ENCODE data around the gene CFAP100. TPM values are rescaled to one million over a fixed set of nuclear protein-coding genes. Genes with fewer than 3 reads are reported as not detected.

The CFAP100 gene
- total RNA-seq, 2 experiments from 2014 or later = not detected

GRCh38 chr3:126375835-126376331 is 18.8 kb upstream of the CFAP100 start:
- no peak overlapping the region for H3K27ac Mint-ChIP-seq
- no peaks in the 10 kb centered on the region for H3K36me3 Mint-ChIP-seq (ENCODE audit: low read depth)
- no peak overlapping the region for H3K4me3 Mint-ChIP-seq
- ChIA-PET CTCF (no interaction called here), POLR2A (no interaction called here)
- no peaks in the 10 kb centered on the region for H3K4me1 Mint-ChIP-seq
- no peaks in the 10 kb centered on the region for H3K9me3 Mint-ChIP-seq
- DNase-seq = no peak
- peaks cover 2% of the 10 kb centered on the region for H3K27me3 Mint-ChIP-seq

DNA sequence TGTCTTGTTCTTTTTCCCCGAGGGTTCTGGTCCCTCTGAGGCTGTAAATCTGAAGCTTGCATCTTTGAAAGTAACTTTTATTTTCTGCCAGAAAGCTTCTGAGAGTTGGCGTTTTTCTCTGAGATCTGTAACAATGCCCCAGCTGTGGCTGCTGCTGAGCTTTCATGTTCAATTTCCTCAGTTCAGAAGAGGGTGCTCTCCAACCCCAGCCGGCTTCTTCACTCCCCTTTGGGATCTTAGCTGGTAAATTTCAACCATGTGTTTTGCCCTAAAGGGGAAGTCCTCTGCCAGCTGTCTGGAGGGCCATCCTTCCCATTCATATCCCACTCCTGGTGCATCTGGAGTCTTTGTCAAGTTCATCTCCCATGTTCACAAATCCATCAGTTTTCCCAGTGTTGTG is 18.3 kb upstream of the CFAP100 start:
- POLR2A ChIA-PET = no interaction called here

DNA sequence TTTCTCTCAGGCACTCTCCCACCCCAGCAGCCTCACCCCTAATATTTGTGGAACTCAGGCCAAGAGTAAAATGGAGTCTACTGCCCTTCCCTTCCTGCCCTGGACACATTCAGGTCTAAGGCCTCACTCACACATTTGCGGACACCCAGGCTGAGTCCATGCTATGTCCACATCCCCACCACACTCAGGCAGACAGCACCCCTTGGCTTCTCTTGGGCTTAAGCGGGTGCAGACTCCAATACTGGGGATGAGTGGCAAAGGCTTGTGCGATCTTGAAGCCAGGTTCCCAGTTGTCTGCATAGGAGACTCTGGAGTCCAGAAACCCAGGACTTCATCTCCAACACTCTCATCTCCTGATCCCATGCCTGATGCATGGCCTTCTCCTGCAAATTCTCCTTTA is 17.5 kb upstream of the CFAP100 start:
- no peak for DNase-seq
- no peak overlapping the region for H3K4me3 Mint-ChIP-seq
- POLR2A ChIA-PET = no interaction called here
- H3K27ac Mint-ChIP-seq = no peak overlapping the region
- H3K9me3 Mint-ChIP-seq = no peaks in the 10 kb centered on the region
- H3K27me3 Mint-ChIP-seq = peaks cover 2% of the 10 kb centered on the region
- CTCF ChIA-PET = interaction anchor here (0.7 kb wide), 1 partner anchor 277 kb away, joined by 3 read pairs; no protein-coding TSS in a partner anchor
- no peaks in the 10 kb centered on the region for H3K4me1 Mint-ChIP-seq
- H3K36me3 Mint-ChIP-seq (ENCODE audit: low read depth) = no peaks in the 10 kb centered on the region

More for the DNA sequence above, 18.3 kb upstream of the CFAP100 start:
- H3K27me3 Mint-ChIP-seq = peaks cover 2% of the 10 kb centered on the region
- no peak overlapping the region for H3K4me3 Mint-ChIP-seq
- CTCF ChIA-PET = no interaction called here
- no peaks in the 10 kb centered on the region for H3K9me3 Mint-ChIP-seq
- no peaks in the 10 kb centered on the region for H3K4me1 Mint-ChIP-seq
- H3K36me3 Mint-ChIP-seq (ENCODE audit: low read depth) = no peaks in the 10 kb centered on the region
- H3K27ac Mint-ChIP-seq = no peak overlapping the region
- DNase-seq = no peak

DNA sequence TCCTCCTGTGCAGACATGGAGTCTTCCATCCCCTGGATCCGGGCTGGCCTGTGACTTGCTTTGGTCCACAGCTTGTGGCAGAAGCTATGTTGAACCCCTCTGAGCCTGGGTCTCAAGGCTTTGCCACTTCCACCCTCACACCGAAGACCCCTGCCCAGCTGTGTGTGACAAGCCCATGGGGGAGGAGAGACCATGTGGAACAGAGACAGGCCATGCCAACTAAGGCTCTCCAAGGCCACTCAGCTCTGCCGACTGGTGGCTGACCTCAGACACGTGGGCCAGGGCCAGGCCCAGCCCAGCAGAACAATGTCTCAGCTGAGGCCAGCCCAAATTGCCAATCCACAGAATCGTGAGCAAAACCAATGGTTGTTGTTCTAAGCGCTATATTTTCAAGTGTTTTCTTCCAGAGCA is 16.4 kb upstream of the CFAP100 start:
- Mint-ChIP-seq H3K4me1 (no peaks in the 10 kb centered on the region), H3K27ac (no peak overlapping the region), H3K27me3 (peaks cover 2% of the 10 kb centered on the region), H3K36me3 (ENCODE audit: low read depth) (no peaks in the 10 kb centered on the region), H3K4me3 (no peak overlapping the region), H3K9me3 (no peaks in the 10 kb centered on the region)
- no peak for DNase-seq
- POLR2A ChIA-PET = no interaction called here
- CTCF ChIA-PET = no interaction called here

DNA sequence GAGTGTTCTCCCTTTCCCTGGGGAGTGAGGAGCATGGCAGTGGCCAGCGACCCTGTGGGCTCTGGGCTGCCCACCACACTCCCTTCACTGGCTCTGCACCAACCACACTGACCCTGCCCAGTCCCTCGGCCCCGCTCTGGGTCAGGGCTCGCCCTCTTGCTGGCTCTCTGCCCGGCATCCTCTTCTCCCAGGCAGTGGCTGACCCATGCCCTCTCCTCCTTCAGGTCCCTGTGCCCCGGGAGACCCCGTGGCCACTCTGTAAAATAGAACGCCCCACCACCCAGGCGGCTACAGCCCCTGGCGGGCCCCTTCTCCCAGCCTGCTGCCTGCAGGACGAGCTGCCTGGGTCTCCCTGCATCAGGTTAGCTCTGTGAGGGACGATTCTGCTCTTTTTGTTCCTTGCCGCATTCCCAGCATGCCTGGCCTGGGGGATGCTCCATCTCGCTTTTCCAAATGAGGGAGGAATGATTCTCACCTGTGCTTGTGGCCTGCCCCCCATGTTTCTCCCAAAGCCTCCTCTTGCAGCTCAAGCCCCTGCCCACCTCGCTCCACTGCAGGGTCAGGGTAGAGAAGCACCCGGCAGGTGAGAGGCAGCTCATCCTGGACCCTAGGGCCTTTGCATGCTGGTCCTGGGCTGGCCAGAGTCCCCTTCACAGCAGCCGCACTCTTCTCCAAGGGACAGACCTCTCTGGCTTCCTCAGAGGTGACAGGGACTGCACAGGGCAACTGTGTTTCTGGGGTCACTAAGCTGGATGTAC is 14.5 kb upstream of the CFAP100 start:
- Mint-ChIP-seq H3K36me3 (ENCODE audit: low read depth) (no peaks in the 10 kb centered on the region), H3K4me1 (no peaks in the 10 kb centered on the region), H3K4me3 (no peak overlapping the region), H3K27me3 (peaks cover 7% of the 10 kb centered on the region), H3K27ac (no peak overlapping the region), H3K9me3 (no peaks in the 10 kb centered on the region)
- DNase-seq = no peak
- CTCF ChIA-PET = no interaction called here
- POLR2A ChIA-PET = no interaction called here

DNA sequence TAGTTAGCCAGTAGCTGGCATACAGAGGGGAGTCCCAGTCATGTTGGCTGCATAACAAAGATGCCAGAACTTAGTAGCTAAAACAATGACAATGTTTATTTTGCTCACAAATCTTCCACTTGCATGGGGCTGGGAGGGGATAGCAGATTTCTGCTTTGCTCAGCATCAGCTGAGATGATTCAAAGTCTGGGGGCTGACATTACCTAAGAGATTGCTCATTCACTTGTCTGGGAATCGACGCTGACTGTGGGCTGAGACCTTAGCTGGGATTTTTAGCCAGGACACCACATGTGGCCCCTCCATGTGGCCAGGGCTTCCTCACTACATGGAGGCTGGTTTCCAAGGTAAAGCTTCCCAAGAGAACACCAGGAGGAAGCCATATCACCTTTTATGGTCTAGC is 12.7 kb upstream of the CFAP100 start:
- peaks cover 10% of the 10 kb centered on the region for H3K27me3 Mint-ChIP-seq
- ChIA-PET POLR2A (no interaction called here), CTCF (no interaction called here)
- no peaks in the 10 kb centered on the region for H3K36me3 Mint-ChIP-seq (ENCODE audit: low read depth)
- no peaks in the 10 kb centered on the region for H3K9me3 Mint-ChIP-seq
- H3K4me3 Mint-ChIP-seq = no peak overlapping the region
- DNase-seq = no peak
- H3K4me1 Mint-ChIP-seq = no peaks in the 10 kb centered on the region
- H3K27ac Mint-ChIP-seq = no peak overlapping the region

- no peak overlapping the region for H3K27ac Mint-ChIP-seq
- peaks cover 44% of the 10 kb centered on the region for H3K27me3 Mint-ChIP-seq
- DNase-seq = peak; percentile 35
- H3K9me3 Mint-ChIP-seq = no peaks in the 10 kb centered on the region
- no peak overlapping the region for H3K4me3 Mint-ChIP-seq
- peaks cover 5% of the 10 kb centered on the region for H3K4me1 Mint-ChIP-seq
- ChIA-PET CTCF (interaction anchor here (0.7 kb wide), 1 partner anchor 256 kb away, joined by 3 read pairs; no protein-coding TSS in a partner anchor), POLR2A (no interaction called here)
- H3K36me3 Mint-ChIP-seq (ENCODE audit: low read depth) = no peaks in the 10 kb centered on the region
These were observed 5.5 kb upstream of the CFAP100 start for GRCh38 chr3:126389112-126389793.

DNA sequence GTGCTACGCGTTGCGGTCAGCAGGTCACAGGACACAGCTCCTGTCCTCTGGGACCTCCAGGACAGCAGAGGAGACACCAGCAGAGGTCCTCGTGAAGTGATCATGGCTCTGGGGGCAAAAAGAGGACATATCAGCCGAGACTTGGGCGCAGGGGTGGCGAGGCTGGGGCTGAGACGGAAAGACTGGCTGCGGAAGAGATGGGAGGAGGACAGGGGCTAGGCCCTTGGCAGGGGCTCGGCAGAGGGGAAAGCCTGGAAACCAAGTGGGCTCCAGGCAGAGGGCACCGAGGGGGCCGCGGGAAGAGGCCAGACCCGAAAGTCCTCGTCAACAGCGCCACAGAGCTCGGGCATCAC is 4.9 kb upstream of the CFAP100 start:
- ChIA-PET CTCF (no interaction called here), POLR2A (no interaction called here)
- no peaks in the 10 kb centered on the region for H3K36me3 Mint-ChIP-seq (ENCODE audit: low read depth)
- H3K27ac Mint-ChIP-seq = no peak overlapping the region
- no peak overlapping the region for H3K4me3 Mint-ChIP-seq
- H3K9me3 Mint-ChIP-seq = no peaks in the 10 kb centered on the region
- H3K27me3 Mint-ChIP-seq = peaks cover 46% of the 10 kb centered on the region
- no peak for DNase-seq
- peaks cover 5% of the 10 kb centered on the region for H3K4me1 Mint-ChIP-seq

GRCh38 chr3:126390201-126390600 is 4.5 kb upstream of the CFAP100 start:
- no peak overlapping the region for H3K27ac Mint-ChIP-seq
- peaks cover 5% of the 10 kb centered on the region for H3K4me1 Mint-ChIP-seq
- ChIA-PET CTCF (no interaction called here), POLR2A (no interaction called here)
- peaks cover 46% of the 10 kb centered on the region for H3K27me3 Mint-ChIP-seq
- no peaks in the 10 kb centered on the region for H3K9me3 Mint-ChIP-seq
- no peak for DNase-seq
- no peak overlapping the region for H3K4me3 Mint-ChIP-seq
- H3K36me3 Mint-ChIP-seq (ENCODE audit: low read depth) = no peaks in the 10 kb centered on the region

DNA sequence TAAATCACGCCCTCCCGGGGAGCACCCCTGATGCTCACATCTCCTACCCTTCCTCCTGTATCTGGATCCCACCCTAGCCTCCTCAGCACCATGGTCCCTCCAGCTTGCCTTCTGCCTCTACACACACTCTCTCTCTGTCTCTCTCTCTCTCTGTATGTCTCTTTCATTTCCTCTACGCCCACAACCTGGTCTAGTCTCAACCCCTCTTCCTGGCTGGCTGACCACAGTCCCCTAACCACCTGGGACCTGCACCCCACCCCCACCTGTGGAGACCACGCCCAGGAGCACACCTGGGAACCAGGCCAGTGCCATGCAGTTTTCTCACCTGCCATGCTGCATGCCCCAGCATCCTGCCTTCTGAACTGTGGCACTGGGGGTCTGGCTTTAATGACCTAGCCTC is 4.0 kb upstream of the CFAP100 start:
- H3K27ac Mint-ChIP-seq = no peak overlapping the region
- H3K27me3 Mint-ChIP-seq = peaks cover 49% of the 10 kb centered on the region
- no peak for DNase-seq
- no peak overlapping the region for H3K4me3 Mint-ChIP-seq
- POLR2A ChIA-PET = no interaction called here
- CTCF ChIA-PET = no interaction called here
- no peaks in the 10 kb centered on the region for H3K36me3 Mint-ChIP-seq (ENCODE audit: low read depth)
- no peaks in the 10 kb centered on the region for H3K9me3 Mint-ChIP-seq
- H3K4me1 Mint-ChIP-seq = peaks cover 5% of the 10 kb centered on the region

DNA sequence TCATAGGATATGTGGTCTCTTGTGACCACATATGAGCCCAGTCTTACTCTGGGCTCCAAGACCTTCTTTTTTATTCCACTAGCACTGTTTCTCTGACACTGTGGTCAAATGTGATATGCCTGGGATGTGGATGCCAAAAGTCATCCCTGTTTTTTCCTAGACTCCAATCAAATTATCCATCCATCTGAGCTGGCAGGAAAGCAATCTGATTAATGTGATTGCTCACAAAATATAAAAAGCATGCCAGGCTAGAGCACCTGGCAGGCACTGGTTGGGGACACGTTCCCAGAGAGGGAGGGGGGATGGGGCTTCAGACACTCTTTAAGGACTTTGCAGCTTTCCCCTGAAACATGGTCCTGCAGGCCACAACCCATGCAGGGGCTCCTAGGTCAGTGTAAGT is 3.1 kb upstream of the CFAP100 start:
- CTCF ChIA-PET = no interaction called here

GRCh38 chr3:126392246-126392645 is 2.5 kb upstream of the CFAP100 start:
- Mint-ChIP-seq H3K27ac (no peak overlapping the region), H3K36me3 (ENCODE audit: low read depth) (no peaks in the 10 kb centered on the region), H3K4me3 (no peak overlapping the region), H3K4me1 (peaks cover 5% of the 10 kb centered on the region), H3K9me3 (no peaks in the 10 kb centered on the region), H3K27me3 (peaks cover 51% of the 10 kb centered on the region)
- CTCF ChIA-PET = no interaction called here
- POLR2A ChIA-PET = no interaction called here
- DNase-seq = no peak

More for the DNA sequence above, 3.1 kb upstream of the CFAP100 start:
- Mint-ChIP-seq H3K9me3 (no peaks in the 10 kb centered on the region), H3K4me3 (no peak overlapping the region), H3K27me3 (peaks cover 51% of the 10 kb centered on the region), H3K36me3 (ENCODE audit: low read depth) (no peaks in the 10 kb centered on the region), H3K4me1 (peaks cover 5% of the 10 kb centered on the region), H3K27ac (no peak overlapping the region)
- no peak for DNase-seq
- POLR2A ChIA-PET = no interaction called here

DNA sequence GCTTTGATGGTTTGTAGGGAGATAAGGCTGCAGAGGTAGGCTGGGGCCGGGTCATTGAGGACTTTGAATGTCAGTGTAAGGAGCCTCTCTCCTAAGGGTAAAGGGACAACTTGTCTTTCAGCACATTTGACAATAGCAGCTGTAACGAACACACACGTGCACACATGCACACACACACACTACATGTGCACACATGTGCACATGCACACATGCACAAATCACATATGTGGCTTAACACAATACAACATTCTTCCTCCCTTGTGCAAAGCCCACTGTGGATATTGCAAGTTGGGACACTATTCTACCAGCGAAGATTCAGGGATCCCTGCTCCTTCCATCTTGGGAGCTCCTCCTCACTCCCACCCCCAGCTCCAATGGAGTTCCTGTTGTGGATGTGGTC is 1.1 kb upstream of the CFAP100 start:
- no peak overlapping the region for H3K27ac Mint-ChIP-seq
- H3K36me3 Mint-ChIP-seq (ENCODE audit: low read depth) = no peaks in the 10 kb centered on the region
- ChIA-PET CTCF (no interaction called here), POLR2A (no interaction called here)
- H3K27me3 Mint-ChIP-seq = peaks cover 49% of the 10 kb centered on the region
- no peak for DNase-seq
- H3K9me3 Mint-ChIP-seq = no peaks in the 10 kb centered on the region
- peaks cover 5% of the 10 kb centered on the region for H3K4me1 Mint-ChIP-seq
- H3K4me3 Mint-ChIP-seq = no peak overlapping the region

- no peaks in the 10 kb centered on the region for H3K9me3 Mint-ChIP-seq
- no peaks in the 10 kb centered on the region for H3K36me3 Mint-ChIP-seq (ENCODE audit: low read depth)
- ChIA-PET POLR2A (no interaction called here), CTCF (no interaction called here)
- peaks cover 41% of the 10 kb centered on the region for H3K27me3 Mint-ChIP-seq
- DNase-seq = no peak
- peaks cover 2% of the 10 kb centered on the region for H3K4me1 Mint-ChIP-seq
- H3K4me3 Mint-ChIP-seq = no peak overlapping the region
- no peak overlapping the region for H3K27ac Mint-ChIP-seq
These were observed 240 bp downstream of the CFAP100 start for GRCh38 chr3:126394977-126395321.
